GM18873 (cell line): ENCODE results near the gene RPL36A.

Experiments
- ATAC-seq: cut with Tn5 transposase; IDR thresholded peaks from one replicate; pipeline ENCODE4 v1.9.1; 2021; ENCODE audit warnings: mild to moderate bottlenecking, moderate library complexity, moderate number of reproducible peaks; ENCODE audit not compliant: unreplicated experiment, low FRiP score

RPL36A gene

GRCh38 chrX:101391831-101392230 is 1.0 kb downstream of the RPL36A start:
- ATAC-seq = no peak

DNA sequence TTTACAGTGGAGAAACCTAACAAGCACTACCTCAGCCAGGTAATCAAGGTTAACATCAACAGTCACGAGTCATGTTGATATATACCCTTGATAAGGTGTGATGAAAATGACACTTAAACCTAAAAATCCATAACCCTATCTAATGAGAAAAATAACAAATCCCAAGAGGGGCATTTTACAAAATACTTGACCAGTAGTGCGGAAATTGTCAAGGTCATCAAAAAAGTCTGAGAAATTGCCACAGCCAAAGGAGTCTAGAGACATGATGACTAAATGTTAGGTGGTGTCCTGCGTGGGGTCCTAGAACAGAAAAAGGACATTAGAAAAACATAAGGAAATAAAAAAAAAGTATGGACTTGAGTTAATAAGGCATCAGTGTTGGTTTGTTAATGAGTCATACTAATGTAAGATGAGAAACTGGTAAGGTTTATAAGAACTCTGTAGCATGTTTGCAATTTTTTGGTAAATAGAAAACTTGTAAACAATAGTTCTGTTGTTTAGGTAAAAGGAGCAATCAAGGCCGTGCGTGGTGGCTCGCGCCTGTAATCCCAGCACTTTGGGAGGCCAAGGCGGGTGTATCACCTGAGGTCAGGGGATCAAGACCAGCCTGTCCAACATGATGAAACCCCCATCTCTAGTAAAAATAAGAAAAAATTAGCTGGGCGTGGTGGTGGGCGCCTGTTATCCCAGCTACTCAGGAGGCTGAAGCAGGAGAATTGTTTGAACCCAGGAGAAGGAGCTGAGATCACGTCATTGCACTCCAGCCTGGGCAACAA is 2.9 kb downstream of the RPL36A start:
- no peak for ATAC-seq

DNA sequence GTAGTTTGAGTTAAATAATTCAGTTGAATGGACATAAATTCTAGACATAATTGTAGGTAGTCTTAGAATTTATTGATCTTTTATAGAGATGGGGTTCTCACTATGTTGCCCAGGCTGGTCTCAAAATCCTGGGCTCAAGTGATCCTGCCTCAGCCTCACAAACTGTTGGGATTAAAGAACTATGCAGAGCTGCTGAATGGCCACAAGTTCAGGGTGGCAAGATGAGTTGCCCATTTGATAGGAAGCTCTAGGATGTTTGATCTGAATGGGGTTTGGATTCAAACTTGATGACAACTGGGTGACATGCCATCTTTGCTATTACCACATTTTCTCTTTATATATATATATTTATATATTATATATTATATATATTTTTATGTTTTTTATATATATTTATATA is 3.6 kb downstream of the RPL36A start:
- ATAC-seq = no peak

GRCh38 chrX:101395789-101396188 is 5.0 kb downstream of the RPL36A start:
- ATAC-seq = no peak

- ATAC-seq = no peak
Measured at GRCh38 chrX:101397779-101398178, 7.0 kb downstream of the RPL36A start.

DNA sequence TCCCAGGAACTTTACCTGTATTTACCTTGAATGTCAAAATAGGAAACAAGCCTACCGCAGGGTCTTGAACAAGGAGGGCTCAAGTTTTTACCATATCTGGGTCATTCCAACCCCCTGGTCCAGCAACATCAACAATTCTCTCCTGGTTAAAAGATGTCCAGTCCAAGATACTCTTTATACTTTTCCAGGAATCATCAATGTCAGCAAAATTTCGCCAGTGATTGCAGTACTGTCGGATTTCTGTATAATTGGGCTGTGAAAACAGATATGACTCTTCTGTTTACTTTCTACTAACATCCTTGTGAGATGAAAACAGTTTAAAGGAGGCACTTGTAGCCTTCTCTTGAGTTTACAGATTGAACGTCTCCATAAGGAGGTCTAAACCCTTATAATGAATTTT is 7.9 kb downstream of the RPL36A start:
- ATAC-seq = no peak

DNA sequence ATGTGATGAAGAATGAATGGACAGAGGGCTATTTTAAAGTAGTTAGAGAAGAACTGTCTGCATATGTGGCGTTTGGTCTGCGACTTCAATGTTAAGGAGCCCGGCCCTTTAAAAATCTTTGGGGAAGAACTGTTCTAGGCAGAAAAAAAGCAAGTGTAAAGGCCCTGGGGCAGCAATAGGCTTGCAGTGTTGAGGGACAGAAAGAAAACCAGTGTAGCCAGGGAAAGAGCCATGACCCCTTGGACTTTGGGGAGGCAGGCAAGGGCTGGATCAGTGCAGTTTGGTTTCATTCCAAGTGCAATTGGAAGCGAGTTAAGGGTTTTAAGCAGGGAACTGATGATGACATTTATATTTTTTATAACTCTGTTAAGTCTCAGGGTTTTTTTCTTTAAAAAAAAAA is 9.0 kb downstream of the RPL36A start:
- ATAC-seq = no peak

DNA sequence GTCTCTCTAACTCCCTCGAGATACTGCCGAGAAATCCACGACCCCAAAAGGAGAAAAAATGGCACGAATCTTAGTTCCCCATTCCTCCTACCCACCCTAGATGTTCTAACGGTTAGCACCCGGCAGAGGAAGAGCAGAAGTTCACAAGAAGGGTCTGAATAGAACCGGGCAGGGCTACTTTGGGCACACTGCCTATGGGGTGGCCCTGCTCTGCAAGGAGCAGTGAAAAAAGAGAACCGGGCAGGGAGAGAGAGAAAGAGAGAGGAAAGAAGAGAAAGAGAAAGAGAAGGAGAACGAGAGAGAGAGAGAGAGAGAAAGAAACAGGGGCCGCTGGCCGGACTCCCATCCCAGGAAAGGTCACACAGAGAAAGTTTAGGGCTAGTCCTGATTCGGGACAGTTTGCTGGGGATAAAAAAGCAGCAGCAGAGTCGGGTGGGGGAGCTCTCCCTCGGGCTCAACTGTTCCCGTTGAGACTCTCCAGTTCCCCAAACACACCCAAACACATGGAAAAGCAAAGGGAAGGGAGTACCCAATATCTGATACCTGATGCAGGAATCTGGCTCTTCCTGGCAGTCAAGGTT is 16.4 kb downstream of the RPL36A start:
- ATAC-seq = no peak

DNA sequence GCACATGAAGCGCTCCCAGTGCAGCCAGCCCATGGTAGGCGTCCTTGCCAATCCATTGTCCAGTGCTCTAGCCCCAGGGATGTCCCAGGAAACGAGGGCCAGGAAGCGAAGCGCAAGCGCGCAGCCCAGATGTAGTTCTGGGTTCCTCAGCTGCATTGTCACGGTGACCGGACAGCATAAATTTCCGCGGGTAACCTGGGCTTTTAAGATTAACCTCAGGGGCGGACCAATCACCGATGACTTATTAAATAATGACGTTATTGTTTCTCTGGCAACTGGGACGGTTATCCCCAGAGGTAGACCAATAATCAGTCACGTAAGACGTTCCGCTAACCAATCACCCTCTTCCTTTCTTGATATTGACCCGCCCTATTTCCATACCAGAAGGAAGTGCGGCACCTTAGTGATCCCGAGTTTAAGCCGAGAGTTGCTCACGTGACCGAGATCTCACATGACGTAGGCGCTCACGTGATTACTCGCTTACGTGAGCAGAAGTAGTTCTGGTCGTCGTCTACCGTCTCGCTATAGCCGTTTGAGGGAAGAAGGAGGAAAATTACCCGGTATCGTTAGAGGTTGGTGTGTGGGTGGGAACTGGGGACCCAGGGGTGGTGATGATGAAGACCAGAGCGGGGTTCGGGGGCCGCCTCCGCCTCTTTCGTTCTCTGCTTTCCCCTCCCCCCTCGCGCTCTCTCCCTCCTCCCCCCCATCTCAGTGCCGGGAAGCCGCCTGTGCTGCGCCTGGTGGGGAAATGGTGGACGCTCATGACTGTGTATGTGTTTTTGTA is 17.1 kb downstream of the RPL36A start, which contains the start of the genes GLA and HNRNPH2:
Gene GLA (minus strand): TSS at position 178 of the 784 bp plus-strand sequence. CDS start 22 bp downstream, at position 156.
Gene HNRNPH2 (plus strand): TSS at position 475 of the 784 bp plus-strand sequence. CDS start 3,767 bp downstream, outside the sequence.
- peak; percentile 97 for ATAC-seq

DNA sequence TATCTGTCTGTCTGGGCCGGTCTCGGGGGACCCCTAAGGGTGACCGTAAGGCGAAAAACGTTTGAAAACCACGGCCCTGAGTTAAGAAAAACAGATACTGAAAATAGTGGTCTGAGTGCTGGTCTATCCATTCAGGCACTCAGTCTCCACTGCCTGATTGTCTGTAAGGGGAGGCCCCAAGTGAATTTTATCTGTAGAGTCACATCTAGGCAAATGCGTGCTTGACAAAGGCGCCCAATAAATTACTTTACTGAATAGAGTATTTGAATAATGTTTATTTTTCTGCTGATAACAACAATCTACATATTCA is 17.7 kb downstream of the RPL36A start:
- ATAC-seq = no peak

DNA sequence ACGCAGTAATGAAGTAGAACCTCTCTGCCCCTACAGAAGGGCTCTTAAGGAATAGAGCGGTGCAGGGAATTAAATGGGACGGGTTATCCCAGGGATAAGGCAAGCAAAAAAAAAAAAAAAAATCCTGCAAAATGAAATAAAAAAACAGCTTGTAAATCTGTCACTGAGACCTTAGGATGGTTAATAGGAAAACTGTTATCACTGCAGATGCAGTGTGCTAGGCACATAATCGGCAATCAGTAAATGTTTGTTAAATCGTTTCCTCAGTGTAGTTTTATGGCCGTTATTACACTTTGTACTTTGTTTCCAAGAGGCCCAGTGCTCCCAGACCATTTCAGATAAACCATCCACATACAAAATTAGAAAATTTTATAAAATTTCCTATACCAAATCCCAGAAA is 18.2 kb downstream of the RPL36A start:
- no peak for ATAC-seq

DNA sequence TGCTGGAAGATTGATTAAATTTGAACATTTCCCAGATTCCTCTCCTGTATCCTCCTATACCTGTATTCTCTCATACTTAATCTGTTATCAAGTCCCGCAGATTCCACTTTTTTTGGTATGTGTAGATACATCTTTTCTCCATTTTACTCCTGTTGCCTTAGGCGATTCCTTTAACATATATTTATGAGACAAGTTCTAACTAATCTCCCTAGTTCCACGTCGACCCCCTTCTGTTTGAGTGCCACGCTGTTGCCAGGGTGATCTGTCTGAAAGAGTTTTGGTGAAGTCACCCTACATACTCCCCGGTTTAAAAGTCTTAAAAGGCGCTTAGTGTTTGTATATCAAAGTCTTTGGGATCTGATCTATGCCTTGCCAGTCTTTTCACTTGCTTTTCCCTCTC is 19.6 kb downstream of the RPL36A start:
- no peak for ATAC-seq

GRCh38 chrX:101411984-101412383 is 21.2 kb downstream of the RPL36A start:
- no peak for ATAC-seq

DNA sequence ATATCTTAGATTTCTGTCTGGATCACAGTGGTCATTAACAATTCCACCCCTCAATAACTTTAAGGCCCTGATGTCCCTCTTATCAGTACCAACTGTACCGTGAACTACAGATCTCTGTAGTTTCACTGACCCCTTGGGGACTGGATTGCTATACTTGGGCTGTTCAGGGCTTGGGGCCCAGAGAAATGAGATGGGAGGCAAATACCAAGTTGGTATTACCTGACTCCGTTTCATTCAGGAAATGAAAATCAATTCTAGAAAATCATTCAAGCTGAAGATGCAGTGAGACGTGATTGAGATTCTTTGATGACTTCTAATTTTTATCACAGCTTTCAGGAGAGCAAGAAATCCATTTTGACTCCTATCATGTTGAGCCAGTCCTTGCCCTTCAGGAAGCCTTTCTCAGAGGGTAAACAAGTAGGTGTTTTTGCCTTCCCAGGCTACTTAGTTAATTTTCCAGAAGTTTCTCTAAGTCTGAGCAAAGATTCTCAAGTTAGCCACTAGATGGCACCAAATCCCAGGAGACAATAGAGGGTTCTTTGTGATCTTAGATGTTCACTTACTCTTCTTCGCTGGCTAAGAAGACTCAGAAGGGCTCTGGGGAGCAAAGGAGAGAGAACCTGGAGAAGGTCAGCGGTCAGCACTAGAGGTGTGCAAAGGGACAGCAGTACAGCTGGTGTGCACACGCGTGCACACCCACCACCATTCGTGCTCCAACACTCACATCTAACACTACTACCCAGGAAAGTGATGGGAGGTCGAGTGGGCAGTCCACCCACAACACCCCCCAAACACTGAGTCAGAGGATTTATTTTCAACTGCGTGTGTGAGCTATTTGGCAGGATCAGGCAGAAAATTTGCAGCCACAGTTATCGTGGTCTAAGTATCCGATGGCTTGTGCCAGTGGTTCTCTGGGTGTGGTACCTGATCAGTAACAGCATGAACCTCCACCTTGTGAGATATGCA is 24.7 kb downstream of the RPL36A start:
- ATAC-seq = peak; percentile 57

GRCh38 chrX:101416691-101417090 is 25.9 kb downstream of the RPL36A start:
- no peak for ATAC-seq

- ATAC-seq = no peak
Measured at GRCh38 chrX:101417190-101417589, 26.4 kb downstream of the RPL36A start.

- no peak for ATAC-seq
Measured at GRCh38 chrX:101417981-101418841, 27.4 kb downstream of the RPL36A start.

- no peak for ATAC-seq
Measured at GRCh38 chrX:101419489-101419888, 28.7 kb downstream of the RPL36A start.

- no peak for ATAC-seq
Measured at GRCh38 chrX:101427954-101428353, 37.1 kb downstream of the RPL36A start.
